Muscle of leg (tissue), 11 donors: ENCODE data around the gene COLEC12. TPM values are rescaled to one million over a fixed set of nuclear protein-coding genes. Genes with fewer than 3 reads are reported as not detected.

Experiments used
- DNase-seq: peaks from one replicate; pipeline ENCODE4 v3.0.0; 2013
- H3K27ac ChIP-seq: one replicate; pipeline ENCODE4 v1.5.1; 2013; ENCODE audit warnings: mild to moderate bottlenecking, low read length, control low read depth
- H3K27me3 ChIP-seq: one replicate; pipeline ENCODE4 v1.6.1; 2013; ENCODE audit warnings: low read length; ENCODE audit not compliant: control insufficient read depth, insufficient read depth
- H3K36me3 ChIP-seq: one replicate; pipeline ENCODE4 v1.6.1; 2013; ENCODE audit warnings: low read length; ENCODE audit not compliant: control insufficient read depth, insufficient read depth
- H3K4me1 ChIP-seq: one replicate; pipeline ENCODE4 v1.6.1; 2013; ENCODE audit warnings: low read length; ENCODE audit not compliant: control insufficient read depth, insufficient read depth
- H3K4me3 ChIP-seq: one replicate; pipeline ENCODE4 v1.5.1; 2013; ENCODE audit warnings: low read length, control low read depth
- H3K9me3 ChIP-seq: replicated peaks from 2 replicates; pipeline ENCODE4 v1.6.1; 2013; ENCODE audit warnings: low read depth, low read length; ENCODE audit not compliant: control insufficient read depth
- WGBS: methylation state at CpG from one replicate; pipeline ENCODE4 v1.1.5; 2013; ENCODE audit warnings: missing lambda C conversion rate; ENCODE audit not compliant: insufficient coverage; 5-methylcytosine and 5-hydroxymethylcytosine counted together
- polyA plus RNA-seq, 8 donors: library from polyadenylated mRNA; unstranded; fragments of 120-200 nt; gene quantifications; one replicate each; pipeline versions ENCODE4 v1.2.1 to v1.2.3, GENCODE V29; 2013; ENCODE audit warnings: inconsistent platforms in 1 of 8, low replicate concordance in 1 of 8; ENCODE audit not compliant: insufficient read length in 8 of 8, insufficient read depth in 1 of 8
- total RNA-seq: library from RNA; stranded (reverse); fragments of 120-200 nt; gene quantifications from one replicate; pipeline ENCODE4 v1.2.4, GENCODE V29; 2013

COLEC12 gene
- total and polyA plus RNA-seq, 9 donors: 41.1 to 83.6 (median 59.9) TPM

DNA sequence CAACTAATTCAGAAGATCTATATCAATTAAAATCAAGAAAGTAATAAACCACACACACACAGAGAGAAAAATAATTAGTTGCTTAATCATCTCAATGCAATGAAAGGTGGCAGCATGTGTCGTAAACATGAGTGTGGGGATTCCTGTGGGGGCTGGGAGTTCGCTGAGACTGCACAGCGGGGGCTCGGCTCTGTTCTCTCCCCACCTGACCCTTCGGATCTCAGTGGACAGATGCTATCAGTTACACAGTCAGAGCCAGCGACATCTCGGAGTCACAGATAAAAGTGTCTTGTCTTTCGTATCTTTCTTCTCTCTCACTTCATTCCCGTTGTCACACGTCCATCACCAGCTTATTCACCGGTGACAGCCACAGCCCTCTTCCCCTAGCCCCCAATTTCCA, 37.1 kb downstream of the COLEC12 start:
- H3K27ac ChIP-seq: no peak overlapping the region
- no peaks in the 10 kb centered on the region for H3K36me3 ChIP-seq
- H3K4me1 ChIP-seq: peaks cover 14% of the 10 kb centered on the region
- no peaks in the 10 kb centered on the region for H3K9me3 ChIP-seq
- WGBS: 71% methylated on average over 11 of the region's 11 CpGs
- DNase-seq: no peak
- H3K4me3 ChIP-seq: no peak overlapping the region
- H3K27me3 ChIP-seq: no peaks in the 10 kb centered on the region

DNA sequence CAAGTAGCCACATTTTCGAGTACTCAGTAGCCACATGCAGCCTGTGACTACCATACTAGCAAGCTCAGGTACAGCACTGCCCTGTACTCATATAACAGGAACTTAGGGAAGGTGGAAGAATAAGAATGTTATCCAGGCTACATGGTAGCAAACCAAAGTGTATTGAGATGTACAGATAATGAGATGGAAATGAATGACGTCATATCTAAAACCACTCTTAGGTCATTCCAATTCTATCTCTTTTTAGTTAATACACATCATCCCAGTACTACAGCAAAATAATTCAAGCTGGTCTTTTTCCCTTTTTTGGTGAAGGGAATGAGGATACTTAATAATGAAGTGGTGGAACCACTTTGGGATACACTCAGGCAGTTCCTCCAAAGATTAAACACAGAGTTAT, 38.7 kb downstream of the COLEC12 start:
- Histone ChIP-seq H3K4me3 (no peak overlapping the region), H3K9me3 (no peaks in the 10 kb centered on the region), H3K27ac (no peak overlapping the region), H3K36me3 (no peaks in the 10 kb centered on the region), H3K4me1 (peaks cover 31% of the 10 kb centered on the region), H3K27me3 (no peaks in the 10 kb centered on the region)
- whole genome bisulfite sequencing: no CpG with 5 or more reads among the region's 2 CpGs
- DNase-seq: no peak

DNA sequence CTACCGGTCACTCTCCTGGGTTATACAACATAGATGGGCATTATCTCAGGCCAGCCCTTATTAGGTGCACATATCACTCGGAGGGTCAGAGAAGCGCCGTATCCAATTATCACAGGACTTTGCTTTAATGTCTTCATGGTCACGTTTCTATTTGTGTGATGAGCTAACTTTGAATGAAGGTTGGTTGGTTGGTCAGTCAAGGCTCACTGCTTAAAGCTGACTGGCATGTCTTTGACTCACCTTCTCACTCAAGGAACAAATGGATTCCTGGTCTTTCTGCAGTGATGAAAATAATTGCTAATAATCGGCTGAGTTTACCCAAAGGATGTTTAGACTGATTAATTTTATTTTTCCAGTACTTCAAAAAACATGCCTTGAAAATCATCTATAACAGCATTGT, 39.7 kb downstream of the COLEC12 start:
- Histone ChIP-seq H3K27ac (no peak overlapping the region), H3K4me3 (no peak overlapping the region), H3K4me1 (peaks cover 39% of the 10 kb centered on the region), H3K36me3 (no peaks in the 10 kb centered on the region), H3K27me3 (no peaks in the 10 kb centered on the region), H3K9me3 (no peaks in the 10 kb centered on the region)
- DNase-seq: no peak
- WGBS: no CpG with 5 or more reads among the region's 6 CpGs

DNA sequence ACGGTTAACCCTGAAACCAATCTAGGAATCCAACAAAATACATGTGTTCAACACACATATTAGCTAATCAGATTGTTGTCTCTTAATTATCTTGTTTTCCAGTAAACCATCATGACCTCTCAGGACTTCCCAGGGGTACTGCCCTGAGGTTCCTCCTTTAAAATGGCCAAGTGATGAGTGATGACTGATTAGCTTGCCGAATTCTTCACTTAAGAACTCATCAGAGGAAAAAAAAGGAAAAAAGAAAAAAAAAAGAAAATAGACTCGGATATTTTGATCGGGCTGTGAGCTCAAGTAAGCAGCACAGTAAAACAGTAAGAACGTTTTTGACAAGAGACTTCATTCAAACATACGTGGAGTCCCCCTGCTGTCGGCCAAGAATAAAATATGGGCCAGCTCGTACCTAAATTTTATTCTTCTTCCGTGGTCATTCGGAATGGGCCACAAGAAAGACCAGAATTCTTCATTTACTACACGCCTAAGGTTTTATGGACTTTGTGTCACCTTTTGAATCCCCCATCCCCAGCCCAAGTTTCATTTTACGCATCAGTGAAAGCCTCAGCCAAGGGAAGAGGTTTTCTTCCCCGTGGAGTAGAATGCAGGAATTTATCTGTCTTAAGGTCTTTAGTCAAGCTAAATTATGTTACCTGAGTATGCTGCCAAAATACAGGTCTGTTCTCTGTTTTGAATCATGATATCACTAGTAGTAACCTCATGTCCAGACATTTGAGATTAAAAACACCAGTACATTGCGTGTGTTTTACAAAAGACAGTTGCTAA, 40.5 kb downstream of the COLEC12 start:
- peak; percentile 65 for DNase-seq

DNA sequence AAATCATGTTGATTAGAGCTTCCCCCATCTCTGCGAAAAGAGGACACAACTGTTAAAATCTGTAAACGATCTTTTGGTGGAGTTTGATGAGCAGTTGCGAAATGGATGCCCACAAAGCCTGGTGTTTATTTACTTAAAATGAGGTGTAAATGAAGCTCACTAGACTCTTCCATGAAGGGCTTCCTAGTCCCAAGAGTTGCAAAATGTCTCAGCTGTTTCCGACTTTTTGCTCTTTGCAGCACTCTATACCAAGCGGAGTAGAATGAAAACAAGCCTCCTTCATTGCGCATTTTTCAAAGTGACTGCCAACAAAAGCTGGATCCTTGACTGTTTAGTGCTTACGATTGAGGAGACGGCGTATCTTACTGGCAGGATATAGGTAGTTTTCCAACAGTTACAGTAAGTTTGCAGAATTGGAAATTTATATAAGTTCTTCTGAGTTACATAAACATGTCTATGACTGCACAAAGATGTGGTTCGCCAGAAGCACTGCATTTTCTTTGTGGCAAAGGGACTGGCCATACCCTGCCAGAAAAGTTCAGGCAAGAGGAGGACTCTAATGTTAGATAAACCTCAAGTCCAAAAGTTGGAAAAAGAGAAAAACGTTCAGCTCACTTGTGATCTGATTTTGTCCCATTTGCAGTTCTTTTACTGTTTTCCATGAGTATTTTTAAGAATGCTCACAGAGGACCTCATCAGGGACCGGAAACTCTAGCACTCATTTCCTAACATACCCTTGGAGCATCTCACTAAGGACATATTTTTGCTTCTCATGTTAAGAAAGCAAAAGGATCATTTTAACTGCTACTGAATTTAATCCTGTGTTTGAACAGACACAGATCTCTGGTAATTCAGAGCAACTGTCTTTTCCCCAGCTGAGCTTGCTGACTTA, 42.7 kb downstream of the COLEC12 start:
- H3K4me3 ChIP-seq: no peak overlapping the region
- WGBS: 40% methylated on average over 1 of the region's 12 CpGs
- DNase-seq: peak; percentile 93

More for the DNA sequence above, 40.5 kb downstream of the COLEC12 start:
- no peak overlapping the region for H3K4me3 ChIP-seq
- no peaks in the 10 kb centered on the region for H3K27me3 ChIP-seq
- H3K27ac ChIP-seq: peak overlapping the region; percentile 25
- H3K9me3 ChIP-seq: no peaks in the 10 kb centered on the region
- H3K36me3 ChIP-seq: no peaks in the 10 kb centered on the region
- 59% methylated on average over 6 of the region's 14 CpGs for WGBS
- H3K4me1 ChIP-seq: peaks cover 40% of the 10 kb centered on the region

DNA sequence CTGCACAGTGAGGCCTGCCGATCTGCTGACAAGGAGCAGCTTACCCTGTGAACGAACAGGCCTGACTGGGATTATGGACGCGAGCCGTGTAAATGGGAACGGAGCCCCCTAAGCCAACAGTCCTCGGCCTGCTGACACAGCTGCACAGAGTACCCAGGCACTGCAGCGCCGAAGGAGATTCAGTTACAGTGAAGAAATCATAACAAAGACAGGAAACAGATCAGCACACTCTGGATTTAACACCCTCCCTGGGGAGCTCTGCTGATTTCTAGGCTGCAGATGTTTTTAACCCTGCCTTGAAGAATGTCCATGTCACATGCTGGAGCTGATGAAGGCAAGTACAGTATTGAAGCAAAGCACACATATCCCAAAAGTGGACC, 43.4 kb downstream of the COLEC12 start:
- peaks cover 46% of the 10 kb centered on the region for H3K4me1 ChIP-seq
- no peaks in the 10 kb centered on the region for H3K36me3 ChIP-seq
- H3K27me3 ChIP-seq: no peaks in the 10 kb centered on the region
- no peak overlapping the region for H3K4me3 ChIP-seq
- DNase-seq: peak; percentile 98
- peaks cover 2% of the 10 kb centered on the region for H3K9me3 ChIP-seq
- WGBS: 0% methylated on average over 5 of the region's 9 CpGs
- peak overlapping the region; percentile 96 for H3K27ac ChIP-seq

More for the DNA sequence above, 42.7 kb downstream of the COLEC12 start:
- H3K9me3 ChIP-seq: no peaks in the 10 kb centered on the region
- H3K4me1 ChIP-seq: peaks cover 41% of the 10 kb centered on the region
- no peaks in the 10 kb centered on the region for H3K27me3 ChIP-seq
- H3K27ac ChIP-seq: peak overlapping the region; percentile 96
- H3K36me3 ChIP-seq: no peaks in the 10 kb centered on the region

DNA sequence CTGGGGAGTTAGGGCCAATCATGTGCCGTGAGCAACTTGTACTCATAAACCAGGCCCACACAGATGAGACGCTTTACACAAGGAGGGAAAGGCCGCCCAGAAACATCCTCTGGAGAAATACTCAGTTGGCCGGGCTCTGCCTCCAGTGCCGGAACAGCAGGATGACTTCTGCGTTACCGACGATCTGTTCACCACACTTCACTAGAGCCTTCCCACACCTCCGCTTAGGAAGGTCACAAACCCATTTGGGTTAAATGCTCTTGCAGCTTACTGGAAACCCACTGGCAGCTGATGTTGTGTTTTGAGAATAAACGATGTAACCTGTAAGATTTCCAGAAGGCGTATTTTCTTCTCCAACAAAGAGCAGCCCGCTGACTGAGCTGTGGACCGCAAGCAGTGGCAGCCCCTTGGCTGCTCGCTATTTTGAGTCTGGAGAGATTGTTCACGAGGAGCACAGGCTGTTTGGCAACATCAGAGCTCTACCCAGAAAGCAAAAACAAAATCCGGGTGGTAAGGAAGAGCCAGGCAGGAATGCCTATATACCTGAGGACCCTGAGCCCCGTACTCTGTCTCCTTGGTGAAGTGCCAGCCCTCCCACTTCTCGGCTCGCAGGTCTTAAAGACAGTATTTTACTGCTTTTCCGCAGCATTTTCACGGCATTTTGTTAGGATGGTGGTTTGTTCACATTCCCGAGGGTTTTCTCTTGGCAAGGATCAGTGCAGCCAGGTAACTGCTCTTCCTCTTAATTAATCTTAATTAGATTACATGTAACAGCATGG, 44.0 kb downstream of the COLEC12 start:
- 11% methylated on average over 9 of the region's 22 CpGs for WGBS
- Histone ChIP-seq H3K36me3 (no peaks in the 10 kb centered on the region), H3K4me3 (no peak overlapping the region), H3K4me1 (peaks cover 46% of the 10 kb centered on the region), H3K27me3 (no peaks in the 10 kb centered on the region), H3K27ac (peak overlapping the region; percentile 96), H3K9me3 (peaks cover 7% of the 10 kb centered on the region)
- DNase-seq: peak; percentile 97

DNA sequence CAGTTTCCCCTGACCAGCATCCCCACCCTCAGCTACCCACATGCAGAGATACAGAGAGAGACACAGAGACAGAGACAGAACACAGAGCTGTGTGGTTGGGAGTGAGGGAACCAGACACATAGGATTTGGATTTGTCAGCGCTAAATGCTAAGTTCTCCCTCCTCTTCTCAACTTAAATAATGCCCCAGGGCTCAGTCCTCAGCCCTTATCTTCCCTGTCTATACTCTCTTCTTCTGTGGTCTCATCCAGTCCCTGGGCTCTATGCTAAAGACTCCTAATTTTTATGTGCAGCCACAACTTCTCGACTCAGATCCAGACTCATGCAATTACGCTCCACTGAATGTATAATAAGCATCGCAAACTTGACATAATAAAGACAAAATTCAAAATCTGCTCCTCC, 47.1 kb downstream of the COLEC12 start:
- Histone ChIP-seq H3K4me1 (peaks cover 40% of the 10 kb centered on the region), H3K9me3 (peaks cover 17% of the 10 kb centered on the region), H3K27me3 (no peaks in the 10 kb centered on the region), H3K27ac (no peak overlapping the region), H3K36me3 (peaks cover 4% of the 10 kb centered on the region), H3K4me3 (no peak overlapping the region)
- 98% methylated on average over 4 of the region's 4 CpGs for WGBS
- no peak for DNase-seq

DNA sequence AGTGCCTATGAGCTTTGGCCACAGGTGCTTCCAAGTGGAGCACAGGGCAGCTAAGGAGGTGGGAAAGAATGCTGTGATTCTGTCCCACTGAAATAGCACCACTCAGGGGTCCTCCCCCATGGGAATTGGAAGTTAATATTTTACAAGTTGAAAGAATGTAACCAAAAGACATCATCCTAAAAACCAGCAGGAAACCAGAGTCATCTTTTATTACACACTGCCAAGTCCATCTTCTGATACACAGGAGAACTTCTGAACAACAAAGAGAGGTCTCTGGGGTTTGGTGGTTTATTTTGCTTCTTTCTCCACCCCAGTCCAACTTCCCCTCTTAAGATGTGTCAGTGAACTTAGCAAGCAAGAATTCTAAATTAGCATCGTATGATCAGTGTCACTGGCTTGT, 47.7 kb downstream of the COLEC12 start:
- DNase-seq: no peak
- Histone ChIP-seq H3K36me3 (peaks cover 4% of the 10 kb centered on the region), H3K27me3 (no peaks in the 10 kb centered on the region), H3K4me1 (peaks cover 36% of the 10 kb centered on the region), H3K27ac (peak overlapping the region; percentile 20), H3K9me3 (peaks cover 17% of the 10 kb centered on the region), H3K4me3 (no peak overlapping the region)
- WGBS: 57% methylated on average over 1 of the region's 1 CpG
